Natural killer cell (primary cell): ENCODE measurements around the gene BDKRB2. TPM values are rescaled to one million over a fixed set of nuclear protein-coding genes. Genes with fewer than 3 reads are reported as not detected.

Experiments
- ATAC-seq, 3 donors: fragments of 150-1000 bp in 2 of 3; fragments of 200-7000 bp in 1 of 3; cut with Tn5 transposase; 1 replicate in 1 of 3; 2 replicates in 2 of 3; pipeline ENCODE4 v1.10.0; 2021; ENCODE audit warnings: mild to moderate bottlenecking in 2 of 3, moderate library complexity in 2 of 3
- DNase-seq, 2 donors: peaks; one replicate each; pipeline versions ENCODE4 v3.0.0 to v3.0.0-alpha.2; 2013 to 2021; ENCODE audit warnings: mixed read lengths in 1 of 2
- H3K27ac ChIP-seq: one replicate; pipeline ENCODE4 v1.5.1; 2013; ENCODE audit warnings: mild to moderate bottlenecking, low read length
- H3K27me3 ChIP-seq: one replicate; pipeline ENCODE4 v1.6.1; 2013; ENCODE audit warnings: low read length; ENCODE audit not compliant: control insufficient read depth, insufficient read depth
- H3K36me3 ChIP-seq: one replicate; pipeline ENCODE4 v1.6.1; 2013; ENCODE audit warnings: low read length; ENCODE audit not compliant: control insufficient read depth, insufficient read depth
- H3K4me1 ChIP-seq: one replicate; pipeline ENCODE4 v1.6.1; 2013; ENCODE audit warnings: low read length; ENCODE audit not compliant: control insufficient read depth, insufficient read depth
- H3K4me3 ChIP-seq: one replicate; pipeline ENCODE4 v1.5.1; 2013; ENCODE audit warnings: low read length
- H3K9me3 ChIP-seq: one replicate; pipeline ENCODE4 v1.6.1; 2013; ENCODE audit warnings: low read length; ENCODE audit not compliant: control insufficient read depth, insufficient read depth
- H3K27ac Mint-ChIP-seq, 2 donors: one replicate each; pipeline ENCODE4 v1.8.0; 2022; ENCODE audit warnings: mild to moderate bottlenecking in 2 of 2, mixed read lengths in 2 of 2, moderate library complexity in 1 of 2
- H3K27me3 Mint-ChIP-seq, 2 donors: one replicate each; pipeline ENCODE4 v1.8.0; 2022; ENCODE audit warnings: low read depth in 2 of 2, mixed read lengths in 2 of 2
- H3K36me3 Mint-ChIP-seq: one replicate; pipeline ENCODE4 v1.8.0; 2022; ENCODE audit warnings: mixed read lengths
- H3K4me1 Mint-ChIP-seq, 2 donors: one replicate each; pipeline ENCODE4 v1.8.0; 2022; ENCODE audit warnings: mixed read lengths in 2 of 2
- H3K4me3 Mint-ChIP-seq: one replicate; pipeline ENCODE4 v1.8.0; 2022; ENCODE audit warnings: mild to moderate bottlenecking, moderate library complexity, mixed read lengths
- H3K9me3 Mint-ChIP-seq, 2 donors: one replicate each; pipeline ENCODE4 v1.8.0; 2022; ENCODE audit warnings: mixed read lengths in 2 of 2
- CTCF ChIP-seq: fragments of 200-600 bp; IDR thresholded peaks from one replicate; pipeline ENCODE4 v1.8.0; 2022; ENCODE audit warnings: antibody characterized with exemption
- WGBS: methylation state at CpG from one replicate; pipeline ENCODE4 v1.1.7; 2013; ENCODE audit warnings: missing lambda C conversion rate; ENCODE audit not compliant: insufficient coverage; 5-methylcytosine and 5-hydroxymethylcytosine counted together
- intact Hi-C: fragments of 100-400 bp; cut with micrococcal nuclease; formaldehyde crosslinking; loops from one replicate; pipeline ENCODE4 v1.14.2; 2022
- total RNA-seq, 4 donors: library from RNA; stranded (reverse); fragments of 120-200 nt in 1 of 4; gene quantifications; one replicate each; pipeline versions ENCODE4 v1.2.3 to v1.2.4, GENCODE V29; 2013 to 2022

Gene BDKRB2
- total RNA-seq, 3 donors from 2014 or later (not counting 1 experiment from before 2014, with no cell fraction given): not detected

GRCh38 chr14:96191353-96191752 is 13.3 kb upstream of the BDKRB2 start:
- no peak overlapping the region for H3K27ac Mint-ChIP-seq
- no peak overlapping the region for H3K4me3 Mint-ChIP-seq

GRCh38 chr14:96191841-96192462 is 12.7 kb upstream of the BDKRB2 start:
- DNase-seq (no peak), ATAC-seq (no peak)
- Histone ChIP-seq H3K36me3 (no peaks in the 10 kb centered on the region), H3K4me3 (no peak overlapping the region), H3K27me3 (no peaks in the 10 kb centered on the region), H3K4me1 (no peaks in the 10 kb centered on the region), H3K27ac (no peak overlapping the region), H3K9me3 (no peaks in the 10 kb centered on the region)
- WGBS: 62% methylated on average over 3 of the region's 3 CpGs
- TF ChIP-seq CTCF: no peak
- Mint-ChIP-seq H3K4me1 (no peaks in the 10 kb centered on the region), H3K36me3 (no peaks in the 10 kb centered on the region), H3K27ac (no peak overlapping the region), H3K4me3 (no peak overlapping the region), H3K9me3 (no peaks in the 10 kb centered on the region), H3K27me3 (peaks cover 21 to 27% of the 10 kb centered on the region in 2 donors)
- intact Hi-C loops: no loop called here

More at GRCh38 chr14:96191353-96191752, 13.3 kb upstream of the BDKRB2 start:
- intact Hi-C loops: no loop called here
- Histone ChIP-seq H3K4me1 (no peaks in the 10 kb centered on the region), H3K4me3 (no peak overlapping the region), H3K9me3 (no peaks in the 10 kb centered on the region), H3K27ac (no peak overlapping the region), H3K36me3 (no peaks in the 10 kb centered on the region), H3K27me3 (no peaks in the 10 kb centered on the region)
- TF ChIP-seq CTCF: no peak
- H3K9me3 Mint-ChIP-seq: no peaks in the 10 kb centered on the region
- H3K36me3 Mint-ChIP-seq: no peaks in the 10 kb centered on the region
- H3K27me3 Mint-ChIP-seq: peaks cover 25 to 27% of the 10 kb centered on the region in 2 donors
- WGBS: 71% methylated on average over 1 of the region's 2 CpGs
- DNase-seq: no peak
- H3K4me1 Mint-ChIP-seq: no peaks in the 10 kb centered on the region
- no peak for ATAC-seq

GRCh38 chr14:96192975-96193805 is 11.4 kb upstream of the BDKRB2 start:
- Histone ChIP-seq H3K27me3 (no peaks in the 10 kb centered on the region), H3K36me3 (no peaks in the 10 kb centered on the region), H3K4me3 (no peak overlapping the region), H3K27ac (no peak overlapping the region), H3K4me1 (no peaks in the 10 kb centered on the region), H3K9me3 (no peaks in the 10 kb centered on the region)
- Mint-ChIP-seq H3K36me3 (no peaks in the 10 kb centered on the region), H3K4me1 (no peaks in the 10 kb centered on the region), H3K9me3 (no peaks in the 10 kb centered on the region), H3K4me3 (no peak overlapping the region), H3K27ac (no peak overlapping the region), H3K27me3 (peaks cover 19 to 27% of the 10 kb centered on the region in 2 donors)
- WGBS: 65% methylated on average over 19 of the region's 22 CpGs
- intact Hi-C loops: no loop called here
- ATAC-seq: no peak
- no peak for DNase-seq
- no peak for TF ChIP-seq CTCF
